Left hindlimb (tissue), 1 donor: ENCODE results near the gene ASCC2.

ENCODE experiments used
- DNase-seq: peaks from one replicate; pipeline ENCODE4 v3.0.0-alpha.2; 2018

ASCC2 gene

GRCh38 chr22:29816539-29816938 is 21.5 kb downstream of the ASCC2 start:
- DNase-seq, result no peak

GRCh38 chr22:29816128-29816527 is 21.9 kb downstream of the ASCC2 start:
- no peak for DNase-seq

GRCh38 chr22:29815580-29815979 is 22.5 kb downstream of the ASCC2 start:
- DNase-seq, result no peak

- DNase-seq, result no peak
Observed at GRCh38 chr22:29814003-29814402, 24.1 kb downstream of the ASCC2 start.

GRCh38 chr22:29813563-29813962 is 24.5 kb downstream of the ASCC2 start:
- no peak for DNase-seq

GRCh38 chr22:29813126-29813525 is 24.9 kb downstream of the ASCC2 start:
- no peak for DNase-seq

GRCh38 chr22:29811377-29811776 is 26.7 kb downstream of the ASCC2 start:
- DNase-seq, result no peak

GRCh38 chr22:29810216-29810615 is 27.9 kb downstream of the ASCC2 start:
- peak; percentile 41 for DNase-seq

GRCh38 chr22:29806196-29806595 is 31.9 kb downstream of the ASCC2 start:
- no peak for DNase-seq

GRCh38 chr22:29804985-29805384 is 33.1 kb downstream of the ASCC2 start:
- no peak for DNase-seq

GRCh38 chr22:29803190-29803589 is 34.9 kb downstream of the ASCC2 start:
- DNase-seq, result no peak

GRCh38 chr22:29801796-29802195 is 36.3 kb downstream of the ASCC2 start:
- no peak for DNase-seq

GRCh38 chr22:29801153-29801552 is 36.9 kb downstream of the ASCC2 start:
- DNase-seq, result no peak

GRCh38 chr22:29799217-29799680 is 38.8 kb downstream of the ASCC2 start:
- DNase-seq, result peak; percentile 66

- DNase-seq, result no peak
Observed at GRCh38 chr22:29798801-29799200, 39.3 kb downstream of the ASCC2 start.

- DNase-seq, result no peak
Observed at GRCh38 chr22:29798318-29798717, 39.8 kb downstream of the ASCC2 start.

GRCh38 chr22:29797351-29797750 is 40.7 kb downstream of the ASCC2 start:
- DNase-seq, result no peak

- DNase-seq, result no peak
Observed at GRCh38 chr22:29795663-29796062, 42.4 kb downstream of the ASCC2 start.

- no peak for DNase-seq
Observed at GRCh38 chr22:29793396-29793795, 44.7 kb downstream of the ASCC2 start.

GRCh38 chr22:29790061-29790460 is 48.0 kb downstream of the ASCC2 start:
- no peak for DNase-seq

GRCh38 chr22:29788339-29789279 is 49.5 kb downstream of the ASCC2 start:
- DNase-seq, result no peak

- DNase-seq, result no peak
Observed at GRCh38 chr22:29787371-29787980, 50.6 kb downstream of the ASCC2 start.

GRCh38 chr22:29786031-29786430 is 52.0 kb downstream of the ASCC2 start:
- DNase-seq, result no peak
